ENCODE measurements around the gene FAM72A.

Gene FAM72A

DNA sequence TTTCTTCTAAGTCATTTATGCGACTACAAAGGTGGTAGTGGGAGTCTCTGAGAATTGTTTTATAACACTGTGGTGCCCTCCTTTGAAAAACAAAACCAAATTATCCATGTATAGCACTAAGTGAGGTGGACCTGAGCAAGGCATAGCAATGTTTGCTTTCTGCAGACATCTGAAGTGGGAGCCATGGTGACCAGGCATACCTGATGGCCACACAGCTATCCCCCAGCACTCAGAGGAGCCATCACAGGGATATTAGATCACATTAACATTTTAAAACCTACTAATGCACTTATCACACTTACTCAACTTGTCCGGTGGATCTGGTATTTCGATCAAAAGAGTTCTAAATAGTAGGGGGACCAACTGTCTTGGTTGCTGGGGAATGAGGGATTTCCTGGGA lies 60.6 kb downstream of the FAM72A start:
- TF ChIP-seq, protein P1, sequence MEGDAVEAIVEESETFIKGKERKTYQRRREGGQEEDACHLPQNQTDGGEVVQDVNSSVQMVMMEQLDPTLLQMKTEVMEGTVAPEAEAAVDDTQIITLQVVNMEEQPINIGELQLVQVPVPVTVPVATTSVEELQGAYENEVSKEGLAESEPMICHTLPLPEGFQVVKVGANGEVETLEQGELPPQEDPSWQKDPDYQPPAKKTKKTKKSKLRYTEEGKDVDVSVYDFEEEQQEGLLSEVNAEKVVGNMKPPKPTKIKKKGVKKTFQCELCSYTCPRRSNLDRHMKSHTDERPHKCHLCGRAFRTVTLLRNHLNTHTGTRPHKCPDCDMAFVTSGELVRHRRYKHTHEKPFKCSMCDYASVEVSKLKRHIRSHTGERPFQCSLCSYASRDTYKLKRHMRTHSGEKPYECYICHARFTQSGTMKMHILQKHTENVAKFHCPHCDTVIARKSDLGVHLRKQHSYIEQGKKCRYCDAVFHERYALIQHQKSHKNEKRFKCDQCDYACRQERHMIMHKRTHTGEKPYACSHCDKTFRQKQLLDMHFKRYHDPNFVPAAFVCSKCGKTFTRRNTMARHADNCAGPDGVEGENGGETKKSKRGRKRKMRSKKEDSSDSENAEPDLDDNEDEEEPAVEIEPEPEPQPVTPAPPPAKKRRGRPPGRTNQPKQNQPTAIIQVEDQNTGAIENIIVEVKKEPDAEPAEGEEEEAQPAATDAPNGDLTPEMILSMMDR (IDR thresholded peaks at IDR 0.05) = no peak
- no peak for TF ChIP-seq ZFX (IDR thresholded peaks at IDR 0.05; ENCODE audit: borderline replicate concordance)
- no peak overlapping the region for H3K27ac ChIP-seq

DNA sequence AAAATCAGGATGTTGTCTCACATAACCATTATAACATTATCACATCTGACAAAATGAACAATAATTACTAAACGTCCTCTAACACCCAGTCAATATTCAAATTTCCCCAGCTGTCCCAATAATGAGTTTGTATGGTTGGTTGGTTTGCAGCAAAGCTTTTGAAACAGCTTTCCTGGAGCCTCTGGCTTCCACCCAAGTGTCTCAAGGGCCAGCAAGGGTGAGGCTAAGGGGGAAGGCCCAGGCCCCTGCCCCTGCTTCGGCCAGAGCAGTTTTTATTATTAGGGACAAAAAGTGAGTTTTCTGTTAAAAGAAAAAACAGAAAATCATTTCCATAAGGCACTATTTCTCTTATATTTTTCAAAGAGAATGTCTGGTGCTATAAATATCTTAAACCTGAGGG lies 66.4 kb downstream of the FAM72A start:
- H3K27ac ChIP-seq = no peak overlapping the region
- TF ChIP-seq ZFX (IDR thresholded peaks at IDR 0.05; ENCODE audit: borderline replicate concordance) = no peak
- TF ChIP-seq, protein P1 (IDR thresholded peaks at IDR 0.05) = no peak
